Vagina (tissue), 2 donors: Measurements from ENCODE around the gene EFCAB6. TPM values are rescaled to one million over a fixed set of nuclear protein-coding genes. Genes with fewer than 3 reads are reported as not detected.
A peak's percentile ranks its signal among the peaks of the same experiment; 100 is the strongest.

Experiments
- DNase-seq, 2 donors: peaks; one replicate each; pipeline ENCODE4 v3.0.0-alpha.2; 2017; ENCODE audit errors: extremely low spot score in 2 of 2
- H3K27ac ChIP-seq: fragments of 200-600 bp; sonication (generic); one replicate; pipeline ENCODE4 v1.5.1; 2019
- H3K27me3 ChIP-seq: fragments of 200-600 bp; sonication (generic); one replicate; pipeline ENCODE4 v1.5.1; 2019
- H3K36me3 ChIP-seq, 2 donors: fragments of 200-600 bp; sonication (generic); one replicate each; pipeline ENCODE4 v1.5.1; 2017 to 2019
- H3K4me1 ChIP-seq: fragments of 200-600 bp; sonication (generic); one replicate; pipeline ENCODE4 v1.5.1; 2019
- H3K4me3 ChIP-seq, 2 donors: fragments of 200-600 bp; sonication (generic); 1 replicate in 1 of 2; 2 replicates in 1 of 2; pipeline ENCODE4 v1.5.1; 2016 to 2019
- H3K9me3 ChIP-seq: fragments of 200-600 bp; sonication (generic); one replicate; pipeline ENCODE4 v1.5.1; 2019
- CTCF ChIP-seq, 3 experiments: fragments of 450-650 bp in 2 of 3; fragments of 200-600 bp in 1 of 3; sonication (generic) in 1 of 3; IDR thresholded peaks; one replicate each; pipeline ENCODE4 v1.5.1; 2017 to 2019; ENCODE audit warnings: antibody characterized with exemption in 3 of 3, mild to moderate bottlenecking in 2 of 3, moderate library complexity in 2 of 3
- POLR2A ChIP-seq, 2 donors: fragments of 450-650 bp; IDR thresholded peaks; one replicate each; pipeline ENCODE4 v1.6.1; 2017; ENCODE audit warnings: antibody characterized with exemption in 2 of 2, mild to moderate bottlenecking in 2 of 2, moderate library complexity in 2 of 2
- POLR2AphosphoS5 ChIP-seq, 2 donors: sonication (generic); formaldehyde crosslinking; IDR thresholded peaks; one replicate each; pipeline ENCODE4 v1.9.0; 2017; ENCODE audit warnings: antibody characterized with exemption in 2 of 2, mild to moderate bottlenecking in 2 of 2, low read depth in 1 of 2; ENCODE audit not compliant: insufficient read depth in 1 of 2
- intact Hi-C: fragments of 100-400 bp; cut with DNase I; formaldehyde crosslinking; loops from one replicate; pipeline ENCODE4 v1.15.1; 2023
- total RNA-seq: library from RNA; depleted of rRNA; stranded (reverse); fragments of >200 nt; gene quantifications from one replicate; pipeline ENCODE4 v1.2.3, GENCODE V29; 2016

The EFCAB6 gene
- total RNA-seq, 1 donor from 2014 or later = 1.7 TPM

DNA sequence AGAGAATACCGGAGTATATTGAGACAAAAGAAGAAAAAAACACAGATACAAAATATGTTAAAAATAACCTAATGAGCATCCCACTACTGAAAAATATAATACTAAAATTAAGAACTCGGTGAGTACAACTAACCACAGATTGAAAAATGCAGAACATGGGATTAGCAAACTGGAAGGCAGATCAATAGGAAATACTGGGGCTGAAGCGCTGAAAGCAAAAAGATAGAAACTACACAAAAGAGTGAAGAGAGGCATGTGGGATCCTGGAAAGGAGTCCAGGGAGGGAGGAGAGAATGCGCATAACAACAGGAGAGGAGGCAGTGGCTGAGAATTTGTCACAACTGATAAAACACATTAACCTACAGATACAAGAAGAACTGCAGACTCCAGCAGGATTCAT lies 159.3 kb downstream of the EFCAB6 start:
- no peaks in the 10 kb centered on the region for H3K9me3 ChIP-seq
- TF ChIP-seq CTCF (IDR thresholded peaks at IDR 0.05) (no peak), POLR2A (IDR thresholded peaks at IDR 0.05) (no peak), POLR2AphosphoS5 (IDR thresholded peaks at IDR 0.05; ENCODE audit: insufficient read depth in 1 of 2, low read depth in 1 of 2) (no peak)
- H3K36me3 ChIP-seq = no peaks in the 10 kb centered on the region
- intact Hi-C loops = no loop called here
- H3K27ac ChIP-seq = no peak overlapping the region
- H3K4me3 ChIP-seq = no peak overlapping the region
- DNase-seq = no peak
- H3K27me3 ChIP-seq = no peaks in the 10 kb centered on the region
- no peaks in the 10 kb centered on the region for H3K4me1 ChIP-seq

DNA sequence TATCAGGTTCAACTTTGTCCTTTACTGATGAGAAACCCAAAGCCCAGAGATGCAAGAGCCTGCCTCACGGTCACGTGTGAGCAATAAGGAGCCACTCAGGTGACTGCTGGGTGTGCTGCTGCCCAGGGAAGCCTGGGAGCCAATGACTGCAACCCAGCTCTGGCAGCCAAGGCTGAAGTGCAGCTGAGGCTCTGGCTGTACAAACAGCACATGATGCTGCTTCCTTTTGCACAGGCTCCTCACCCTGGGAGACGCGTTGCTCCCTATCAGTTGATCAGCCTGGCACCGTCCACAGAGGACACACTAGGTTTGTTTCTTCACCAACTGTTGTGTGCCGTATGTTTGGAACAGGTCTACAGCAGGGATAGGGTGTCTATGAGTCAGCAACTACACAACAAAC lies 168.7 kb downstream of the EFCAB6 start:
- Histone ChIP-seq H3K27me3 (no peaks in the 10 kb centered on the region), H3K4me3 (no peak overlapping the region), H3K36me3 (no peaks in the 10 kb centered on the region), H3K9me3 (no peaks in the 10 kb centered on the region), H3K27ac (no peak overlapping the region), H3K4me1 (no peaks in the 10 kb centered on the region)
- peak in 1 of 2 donors; percentile 29 for DNase-seq
- TF ChIP-seq POLR2AphosphoS5 (IDR thresholded peaks at IDR 0.05; ENCODE audit: insufficient read depth in 1 of 2, low read depth in 1 of 2) (no peak), CTCF (IDR thresholded peaks at IDR 0.05) (no peak), POLR2A (IDR thresholded peaks at IDR 0.05) (no peak)
- intact Hi-C loops = no loop called here

GRCh38 chr22:43642319-43643206 lies 169.5 kb downstream of the EFCAB6 start:
- intact Hi-C loops = no loop called here
- TF ChIP-seq POLR2AphosphoS5 (IDR thresholded peaks at IDR 0.05; ENCODE audit: insufficient read depth in 1 of 2, low read depth in 1 of 2) (no peak), CTCF (IDR thresholded peaks at IDR 0.05) (no peak), POLR2A (IDR thresholded peaks at IDR 0.05) (no peak)
- H3K27ac ChIP-seq = no peak overlapping the region
- no peaks in the 10 kb centered on the region for H3K4me1 ChIP-seq
- H3K36me3 ChIP-seq = no peaks in the 10 kb centered on the region
- H3K9me3 ChIP-seq = no peaks in the 10 kb centered on the region
- H3K27me3 ChIP-seq = no peaks in the 10 kb centered on the region
- H3K4me3 ChIP-seq = no peak overlapping the region
- peak in 1 of 2 donors; percentile 16 for DNase-seq

DNA sequence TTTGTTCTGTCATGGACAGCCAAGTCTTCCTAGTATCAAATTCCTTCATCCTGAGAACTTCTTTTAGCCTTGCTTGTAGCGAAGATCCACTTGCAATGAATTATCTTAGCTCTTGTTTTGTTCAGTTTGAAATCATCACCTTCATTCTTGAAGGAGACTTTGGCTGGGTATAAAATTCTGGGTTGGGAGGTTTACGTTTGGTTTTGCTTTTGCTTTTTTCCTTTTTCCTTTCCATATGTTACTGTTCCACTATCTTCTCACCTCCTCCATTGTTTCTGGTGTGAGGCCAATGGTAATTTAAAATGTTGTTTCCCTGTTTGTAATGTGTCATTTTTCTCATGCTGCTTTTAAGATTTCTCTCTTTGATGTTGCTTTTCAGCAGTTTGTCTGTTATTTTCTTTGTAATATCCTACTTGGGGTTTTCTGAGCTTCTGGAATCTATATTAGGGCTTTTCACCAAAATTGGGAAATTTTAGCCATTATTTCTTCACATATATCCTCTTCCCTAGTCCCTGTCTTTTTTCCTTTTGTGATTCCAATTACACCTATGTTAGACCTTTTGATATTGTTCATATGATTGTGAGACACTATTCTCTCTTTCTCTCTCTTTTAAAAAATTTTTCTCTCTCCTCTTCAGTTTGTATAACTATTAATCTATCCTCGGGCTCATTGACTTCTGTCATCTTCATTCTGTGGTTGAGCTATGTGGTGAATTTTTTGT lies 172.7 kb downstream of the EFCAB6 start:
- no peak for DNase-seq
- Histone ChIP-seq H3K27ac (no peak overlapping the region), H3K36me3 (no peaks in the 10 kb centered on the region), H3K9me3 (no peaks in the 10 kb centered on the region), H3K27me3 (no peaks in the 10 kb centered on the region), H3K4me3 (no peak overlapping the region), H3K4me1 (no peaks in the 10 kb centered on the region)
- TF ChIP-seq CTCF (IDR thresholded peaks at IDR 0.05) = no peak
- TF ChIP-seq POLR2AphosphoS5 (IDR thresholded peaks at IDR 0.05; ENCODE audit: insufficient read depth in 1 of 2, low read depth in 1 of 2) = no peak
- no peak for TF ChIP-seq POLR2A (IDR thresholded peaks at IDR 0.05)
- intact Hi-C loops = no loop called here
